ENCODE measurements around the gene BCO2.
"Not testable (repeated sequence)": the region's sequence is repeated elsewhere in the genome, so short reads cannot be mapped to it uniquely, and the experiment has no call there.

DNA sequence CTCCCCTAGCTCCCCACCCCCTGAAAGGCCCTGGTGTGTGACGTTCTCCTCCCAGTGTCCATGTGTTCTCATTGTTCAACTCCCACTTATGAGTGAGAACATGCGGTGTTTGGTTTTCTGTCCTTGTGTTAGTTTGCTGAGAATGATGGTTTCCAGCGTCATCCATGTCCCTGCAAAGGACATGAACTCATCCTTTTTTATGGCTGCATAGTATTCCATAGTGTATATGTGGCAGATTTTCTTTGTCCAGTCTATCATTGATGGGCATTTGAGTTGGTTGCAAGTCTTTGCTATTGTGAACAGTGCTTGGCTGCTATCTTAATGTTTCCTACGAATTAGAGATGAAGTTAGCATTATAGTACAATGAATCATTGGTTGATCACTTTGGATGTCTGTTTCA lies 23.8 kb downstream of the BCO2 start:
- TF ChIP-seq, protein P1, sequence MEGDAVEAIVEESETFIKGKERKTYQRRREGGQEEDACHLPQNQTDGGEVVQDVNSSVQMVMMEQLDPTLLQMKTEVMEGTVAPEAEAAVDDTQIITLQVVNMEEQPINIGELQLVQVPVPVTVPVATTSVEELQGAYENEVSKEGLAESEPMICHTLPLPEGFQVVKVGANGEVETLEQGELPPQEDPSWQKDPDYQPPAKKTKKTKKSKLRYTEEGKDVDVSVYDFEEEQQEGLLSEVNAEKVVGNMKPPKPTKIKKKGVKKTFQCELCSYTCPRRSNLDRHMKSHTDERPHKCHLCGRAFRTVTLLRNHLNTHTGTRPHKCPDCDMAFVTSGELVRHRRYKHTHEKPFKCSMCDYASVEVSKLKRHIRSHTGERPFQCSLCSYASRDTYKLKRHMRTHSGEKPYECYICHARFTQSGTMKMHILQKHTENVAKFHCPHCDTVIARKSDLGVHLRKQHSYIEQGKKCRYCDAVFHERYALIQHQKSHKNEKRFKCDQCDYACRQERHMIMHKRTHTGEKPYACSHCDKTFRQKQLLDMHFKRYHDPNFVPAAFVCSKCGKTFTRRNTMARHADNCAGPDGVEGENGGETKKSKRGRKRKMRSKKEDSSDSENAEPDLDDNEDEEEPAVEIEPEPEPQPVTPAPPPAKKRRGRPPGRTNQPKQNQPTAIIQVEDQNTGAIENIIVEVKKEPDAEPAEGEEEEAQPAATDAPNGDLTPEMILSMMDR (IDR thresholded peaks at IDR 0.05), result not testable (repeated sequence)
- not testable (repeated sequence) for TF ChIP-seq POLR2AphosphoS5 (IDR thresholded peaks at IDR 0.05)
